ENCODE data around the gene INPP4B.

INPP4B gene

GRCh38 chr4:142832022-142832421 is 14.1 kb downstream of the INPP4B start:
- no peak for TF ChIP-seq CTCF (IDR thresholded peaks at IDR 0.05; ENCODE audit: control insufficient read depth, insufficient read depth, low read depth, low read length, missing control alignments)
- no peak overlapping the region for H3K4me3 ChIP-seq (ENCODE audit: control insufficient read depth, low read depth, low read length)
- DNase-seq (ENCODE audit: low read depth), result no peak

GRCh38 chr4:142826503-142827241 is 19.4 kb downstream of the INPP4B start:
- no peak overlapping the region for H3K4me3 ChIP-seq (ENCODE audit: control insufficient read depth, low read depth, low read length)
- TF ChIP-seq CTCF (IDR thresholded peaks at IDR 0.05; ENCODE audit: control insufficient read depth, insufficient read depth, low read depth, low read length, missing control alignments), result no peak
- DNase-seq (ENCODE audit: low read depth), result no peak

GRCh38 chr4:142824368-142824767 is 21.7 kb downstream of the INPP4B start:
- H3K4me3 ChIP-seq (ENCODE audit: control insufficient read depth, low read depth, low read length), result no peak overlapping the region

GRCh38 chr4:142823796-142824195 is 22.3 kb downstream of the INPP4B start:
- DNase-seq (ENCODE audit: low read depth), result no peak
- TF ChIP-seq CTCF (IDR thresholded peaks at IDR 0.05; ENCODE audit: control insufficient read depth, insufficient read depth, low read depth, low read length, missing control alignments), result no peak
- H3K4me3 ChIP-seq (ENCODE audit: control insufficient read depth, low read depth, low read length), result no peak overlapping the region

More at GRCh38 chr4:142824368-142824767, 21.7 kb downstream of the INPP4B start:
- DNase-seq (ENCODE audit: low read depth), result no peak
- TF ChIP-seq CTCF (IDR thresholded peaks at IDR 0.05; ENCODE audit: control insufficient read depth, insufficient read depth, low read depth, low read length, missing control alignments), result no peak

GRCh38 chr4:142818476-142818875 is 27.6 kb downstream of the INPP4B start:
- no peak for TF ChIP-seq CTCF (IDR thresholded peaks at IDR 0.05; ENCODE audit: control insufficient read depth, insufficient read depth, low read depth, low read length, missing control alignments)
- no peak overlapping the region for H3K4me3 ChIP-seq (ENCODE audit: control insufficient read depth, low read depth, low read length)
- DNase-seq (ENCODE audit: low read depth), result no peak

GRCh38 chr4:142818031-142818430 is 28.1 kb downstream of the INPP4B start:
- H3K4me3 ChIP-seq (ENCODE audit: control insufficient read depth, low read depth, low read length), result no peak overlapping the region
- TF ChIP-seq CTCF (IDR thresholded peaks at IDR 0.05; ENCODE audit: control insufficient read depth, insufficient read depth, low read depth, low read length, missing control alignments), result no peak
- DNase-seq (ENCODE audit: low read depth), result peak; percentile 16

Measured in AG09309 (cell line).